Measurements from ENCODE around the gene TRIM56.

TRIM56 gene

DNA sequence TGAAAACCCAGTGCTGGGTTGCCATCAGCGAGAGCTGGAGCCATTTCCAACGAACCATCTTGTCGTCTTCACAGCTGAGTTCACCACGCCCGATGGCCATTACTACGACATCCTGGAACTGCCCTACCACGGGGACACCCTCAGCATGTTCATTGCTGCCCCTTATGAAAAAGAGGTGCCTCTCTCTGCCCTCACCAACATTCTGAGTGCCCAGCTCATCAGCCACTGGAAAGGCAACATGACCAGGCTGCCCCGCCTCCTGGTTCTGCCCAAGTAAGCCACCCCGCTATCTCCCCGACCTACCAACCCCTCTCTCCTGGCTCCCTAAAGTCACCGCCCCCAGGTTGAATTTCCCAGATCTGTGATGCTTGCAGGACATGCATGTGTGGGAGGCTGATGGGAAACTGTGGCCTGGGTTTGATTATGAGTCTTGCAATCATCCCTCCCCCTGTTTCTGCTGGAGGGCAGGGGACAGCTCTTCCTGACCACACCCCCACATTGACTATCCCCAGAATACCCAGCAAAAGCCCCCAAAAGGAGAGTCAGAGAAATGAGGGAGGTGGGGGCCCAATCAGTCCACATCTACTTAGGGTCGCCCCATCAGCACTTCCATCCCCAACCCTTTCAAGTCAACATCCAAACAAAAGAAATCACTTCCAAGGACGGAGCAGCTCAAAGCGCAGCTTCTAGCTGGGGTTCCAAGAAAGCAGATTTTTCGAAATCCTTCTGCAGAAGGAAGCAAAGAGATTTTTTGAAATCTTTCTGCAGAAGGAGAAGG is 48.5 kb downstream of the TRIM56 start:
- peak; percentile 80 for DNase-seq

DNA sequence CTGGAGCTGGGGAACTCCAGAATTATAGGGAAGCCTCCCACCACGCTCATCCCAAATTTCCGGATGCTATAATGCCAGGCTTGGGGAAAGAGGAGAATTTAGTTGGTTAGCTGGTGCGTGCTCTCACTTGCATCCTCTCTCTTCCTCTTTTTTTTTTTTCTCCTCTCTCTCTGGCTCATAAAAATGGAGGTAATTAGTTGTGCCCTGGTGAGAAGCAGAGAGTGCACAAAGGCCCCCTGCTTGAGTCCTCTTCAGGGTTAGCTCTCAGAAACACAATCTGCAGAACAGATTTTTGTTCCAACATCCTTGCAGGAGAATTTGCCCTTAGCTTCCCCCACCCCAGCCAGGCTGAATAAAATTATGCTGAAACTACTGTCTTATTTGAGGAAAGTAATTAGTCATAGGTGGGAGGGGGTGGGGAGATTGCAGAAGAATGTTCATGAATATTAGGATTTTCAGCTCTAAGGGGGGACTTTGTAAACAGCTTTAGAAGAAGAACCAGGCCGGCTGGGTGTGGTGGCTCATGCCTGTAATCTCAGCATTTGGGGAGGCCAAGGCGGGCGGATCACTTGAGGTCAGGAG is 49.2 kb downstream of the TRIM56 start:
- peak; percentile 80 for DNase-seq

DNA sequence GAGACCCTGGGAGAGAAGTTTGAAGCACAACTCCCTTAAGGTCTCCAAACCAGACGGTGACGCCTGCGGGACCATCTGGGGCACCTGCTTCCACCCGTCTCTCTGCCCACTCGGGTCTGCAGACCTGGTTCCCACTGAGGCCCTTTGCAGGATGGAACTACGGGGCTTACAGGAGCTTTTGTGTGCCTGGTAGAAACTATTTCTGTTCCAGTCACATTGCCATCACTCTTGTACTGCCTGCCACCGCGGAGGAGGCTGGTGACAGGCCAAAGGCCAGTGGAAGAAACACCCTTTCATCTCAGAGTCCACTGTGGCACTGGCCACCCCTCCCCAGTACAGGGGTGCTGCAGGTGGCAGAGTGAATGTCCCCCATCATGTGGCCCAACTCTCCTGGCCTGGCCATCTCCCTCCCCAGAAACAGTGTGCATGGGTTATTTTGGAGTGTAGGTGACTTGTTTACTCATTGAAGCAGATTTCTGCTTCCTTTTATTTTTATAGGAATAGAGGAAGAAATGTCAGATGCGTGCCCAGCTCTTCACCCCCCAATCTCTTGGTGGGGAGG is 52.5 kb downstream of the TRIM56 start:
- DNase-seq: no peak

DNA sequence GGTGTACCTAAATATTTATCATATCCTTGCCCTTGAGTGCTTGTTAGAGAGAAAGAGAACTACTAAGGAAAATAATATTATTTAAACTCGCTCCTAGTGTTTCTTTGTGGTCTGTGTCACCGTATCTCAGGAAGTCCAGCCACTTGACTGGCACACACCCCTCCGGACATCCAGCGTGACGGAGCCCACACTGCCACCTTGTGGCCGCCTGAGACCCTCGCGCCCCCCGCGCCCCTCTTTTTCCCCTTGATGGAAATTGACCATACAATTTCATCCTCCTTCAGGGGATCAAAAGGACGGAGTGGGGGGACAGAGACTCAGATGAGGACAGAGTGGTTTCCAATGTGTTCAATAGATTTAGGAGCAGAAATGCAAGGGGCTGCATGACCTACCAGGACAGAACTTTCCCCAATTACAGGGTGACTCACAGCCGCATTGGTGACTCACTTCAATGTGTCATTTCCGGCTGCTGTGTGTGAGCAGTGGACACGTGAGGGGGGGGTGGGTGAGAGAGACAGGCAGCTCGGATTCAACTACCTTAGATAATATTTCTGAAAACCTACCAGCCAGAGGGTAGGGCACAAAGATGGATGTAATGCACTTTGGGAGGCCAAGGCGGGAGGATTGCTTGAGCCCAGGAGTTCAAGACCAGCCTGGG is 53.1 kb downstream of the TRIM56 start:
- peak; percentile 81 for DNase-seq

DNA sequence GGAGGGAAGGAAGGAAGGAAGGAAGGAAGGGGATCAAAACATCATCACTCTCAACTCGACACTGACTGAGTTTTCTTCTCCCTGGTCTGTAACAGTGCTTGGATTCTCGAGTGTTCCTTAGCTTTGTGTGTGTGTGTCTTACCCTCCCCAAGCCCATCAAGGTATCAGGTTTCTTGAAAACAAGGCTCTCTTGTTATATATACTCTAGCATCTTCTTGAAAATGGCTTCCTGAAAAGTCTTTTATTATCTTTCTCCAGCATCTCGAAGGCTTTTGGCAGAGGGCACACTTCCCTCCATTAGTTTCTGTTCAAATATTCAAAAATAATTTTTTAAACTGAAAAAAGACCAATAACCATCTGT is 55.0 kb downstream of the TRIM56 start:
- DNase-seq: no peak

DNA sequence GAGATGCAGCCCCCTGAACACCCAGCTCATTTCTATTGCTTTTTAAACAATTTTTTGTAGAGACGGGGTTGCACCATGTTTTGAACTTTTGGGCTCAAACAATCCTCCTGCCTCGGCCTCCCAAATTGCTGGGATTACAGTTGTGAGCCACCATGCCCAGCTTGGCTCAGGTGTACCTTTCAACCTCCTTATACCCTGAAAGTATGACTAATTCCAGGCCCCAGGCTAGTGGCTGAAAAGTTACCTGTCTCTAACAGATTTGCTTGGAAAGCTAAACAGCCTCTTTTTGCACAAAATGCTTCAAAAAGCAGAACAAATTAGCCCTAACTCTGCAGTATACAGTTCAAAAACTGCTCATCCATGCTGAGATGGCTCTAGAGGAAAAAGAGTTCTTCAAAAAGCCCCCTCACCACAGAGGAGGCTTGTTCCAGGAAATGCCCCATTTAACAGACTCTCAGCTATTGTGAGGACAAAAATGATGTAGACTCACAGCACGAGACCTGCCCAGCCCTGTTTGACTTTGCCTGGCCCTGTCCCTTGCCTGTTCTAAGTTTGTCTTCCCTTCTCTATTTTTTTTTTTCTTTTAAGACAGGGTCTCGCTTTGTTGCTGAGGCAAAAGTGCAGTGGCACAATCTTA is 55.6 kb downstream of the TRIM56 start:
- no peak for DNase-seq

Measured in NCI-H2227 treated with DMSO at 0.1 percent for 48 hours (cell line).